ENCODE measurements around the gene PPP1R10.
"Not testable (repeated sequence)": the region's sequence is repeated elsewhere in the genome, so short reads cannot be mapped to it uniquely, and the experiment has no call there.

The PPP1R10 gene

GRCh38 chr6:30599625-30600324 is 17.3 kb downstream of the PPP1R10 start:
- FAIRE-seq (no peak), DNase-seq (ENCODE audit: insufficient read length, low spot score) (no peak)

- FAIRE-seq: no peak
- no peak for DNase-seq (ENCODE audit: insufficient read length, low spot score)
Measured at GRCh38 chr6:30598912-30599624, 18.0 kb downstream of the PPP1R10 start.

GRCh38 chr6:30597315-30598144 is 19.5 kb downstream of the PPP1R10 start:
- not testable (repeated sequence) for FAIRE-seq

GRCh38 chr6:30592287-30592686 is 24.8 kb downstream of the PPP1R10 start:
- no peak for DNase-seq (ENCODE audit: insufficient read length, low spot score)
- no peak for FAIRE-seq

More at GRCh38 chr6:30597315-30598144, 19.5 kb downstream of the PPP1R10 start:
- peak; percentile 79 for DNase-seq (ENCODE audit: insufficient read length, low spot score)

- DNase-seq (ENCODE audit: insufficient read length, low spot score) (no peak), FAIRE-seq (no peak)
Measured at GRCh38 chr6:30591008-30591407, 26.0 kb downstream of the PPP1R10 start.

GRCh38 chr6:30590509-30590908 is 26.5 kb downstream of the PPP1R10 start:
- FAIRE-seq (no peak), DNase-seq (ENCODE audit: insufficient read length, low spot score) (no peak)

- FAIRE-seq (no peak), DNase-seq (ENCODE audit: insufficient read length, low spot score) (no peak)
Measured at GRCh38 chr6:30589754-30590358, 27.2 kb downstream of the PPP1R10 start.

- DNase-seq (ENCODE audit: insufficient read length, low spot score) (no peak), FAIRE-seq (no peak)
Measured at GRCh38 chr6:30583921-30584320, 33.1 kb downstream of the PPP1R10 start.

GRCh38 chr6:30578051-30578450 is 39.0 kb downstream of the PPP1R10 start:
- no peak for DNase-seq (ENCODE audit: insufficient read length, low spot score)
- FAIRE-seq: no peak

- DNase-seq (ENCODE audit: insufficient read length, low spot score) (no peak), FAIRE-seq (no peak)
Measured at GRCh38 chr6:30573113-30573512, 43.9 kb downstream of the PPP1R10 start.

GRCh38 chr6:30572148-30572547 is 44.9 kb downstream of the PPP1R10 start:
- DNase-seq (ENCODE audit: insufficient read length, low spot score) (no peak), FAIRE-seq (no peak)

- no peak for FAIRE-seq
Measured at GRCh38 chr6:30571762-30572082, 45.3 kb downstream of the PPP1R10 start.

GRCh38 chr6:30571075-30571761 is 45.8 kb downstream of the PPP1R10 start, which contains the start of gene ABCF1:
Gene ABCF1, plus strand, starts transcription at chr6:30571442. Its CDS starts 46 bp downstream, at chr6:30571488.
- DNase-seq (ENCODE audit: insufficient read length, low spot score): peak; percentile 96
- FAIRE-seq: peak; percentile 95

More at GRCh38 chr6:30571762-30572082, 45.3 kb downstream of the PPP1R10 start:
- DNase-seq (ENCODE audit: insufficient read length, low spot score): no peak

- DNase-seq (ENCODE audit: insufficient read length, low spot score): no peak
- no peak for FAIRE-seq
Measured at GRCh38 chr6:30570740-30571074, 46.3 kb downstream of the PPP1R10 start.

- DNase-seq (ENCODE audit: insufficient read length, low spot score): no peak
- no peak for FAIRE-seq
Measured at GRCh38 chr6:30570263-30570662, 46.8 kb downstream of the PPP1R10 start.

- DNase-seq (ENCODE audit: insufficient read length, low spot score) (no peak), FAIRE-seq (no peak)
Measured at GRCh38 chr6:30568245-30568644, 48.8 kb downstream of the PPP1R10 start.

GRCh38 chr6:30565772-30566171 is 51.3 kb downstream of the PPP1R10 start:
- FAIRE-seq (no peak), DNase-seq (ENCODE audit: insufficient read length, low spot score) (no peak)

- DNase-seq (ENCODE audit: insufficient read length, low spot score): no peak
- FAIRE-seq: no peak
Measured at GRCh38 chr6:30564114-30564513, 52.9 kb downstream of the PPP1R10 start.

- DNase-seq (ENCODE audit: insufficient read length, low spot score) (no peak), FAIRE-seq (no peak)
Measured at GRCh38 chr6:30562470-30563425, 54.3 kb downstream of the PPP1R10 start.
